Lower lobe of right lung (tissue), 2 donors: Measurements from ENCODE around the gene MYOZ3. TPM values are rescaled to one million over a fixed set of nuclear protein-coding genes. Genes with fewer than 3 reads are reported as not detected.
A peak's percentile ranks its signal among the peaks of the same experiment; 100 is the strongest.

Experiments
- ATAC-seq, 2 donors: fragments of 200-7000 bp; cut with Tn5 transposase; one replicate each; pipeline ENCODE4 v1.9.1; 2020 to 2022; ENCODE audit warnings: mild to moderate bottlenecking in 2 of 2, moderate library complexity in 2 of 2
- DNase-seq: peaks from one replicate; pipeline ENCODE4 v3.0.0-alpha.2; 2020
- H3K27ac ChIP-seq: fragments of 200-600 bp; one replicate; pipeline ENCODE4 v1.8.0; 2022
- H3K27me3 ChIP-seq: fragments of 200-600 bp; one replicate; pipeline ENCODE4 v1.8.0; 2022; ENCODE audit warnings: low read depth
- H3K36me3 ChIP-seq: fragments of 200-600 bp; one replicate; pipeline ENCODE4 v1.8.0; 2022; ENCODE audit warnings: mild to moderate bottlenecking
- H3K4me1 ChIP-seq: fragments of 200-600 bp; one replicate; pipeline ENCODE4 v1.8.0; 2022
- H3K4me3 ChIP-seq: fragments of 200-600 bp; one replicate; pipeline ENCODE4 v1.8.0; 2022; ENCODE audit warnings: mild to moderate bottlenecking
- H3K9me3 ChIP-seq: fragments of 200-600 bp; one replicate; pipeline ENCODE4 v1.8.0; 2022
- intact Hi-C: fragments of 100-400 bp; cut with DNase I; formaldehyde crosslinking; loops from one replicate; pipeline ENCODE4 v1.11.0; 2022
- total RNA-seq: library from RNA; stranded (reverse); fragmentation: NEBNext Ultra II Directional; extraction: Animal tissue kit (Norgen Biotek cat#: 25700); gene quantifications from one replicate; pipeline ENCODE4 v1.2.1, GENCODE V29; 2021
- TF ChIP-seq, protein P1 (sequence below): fragments of 200-600 bp; IDR thresholded peaks from one replicate; pipeline ENCODE4 v1.8.0; 2022; ENCODE audit warnings: antibody characterized with exemption, mild to moderate bottlenecking
- donor health status: DM: no; HTN: yes; CAD: no; lungs with severe emphysema.

MYOZ3 gene
- total RNA-seq, 1 donor from 2014 or later: 0.92 TPM

DNA sequence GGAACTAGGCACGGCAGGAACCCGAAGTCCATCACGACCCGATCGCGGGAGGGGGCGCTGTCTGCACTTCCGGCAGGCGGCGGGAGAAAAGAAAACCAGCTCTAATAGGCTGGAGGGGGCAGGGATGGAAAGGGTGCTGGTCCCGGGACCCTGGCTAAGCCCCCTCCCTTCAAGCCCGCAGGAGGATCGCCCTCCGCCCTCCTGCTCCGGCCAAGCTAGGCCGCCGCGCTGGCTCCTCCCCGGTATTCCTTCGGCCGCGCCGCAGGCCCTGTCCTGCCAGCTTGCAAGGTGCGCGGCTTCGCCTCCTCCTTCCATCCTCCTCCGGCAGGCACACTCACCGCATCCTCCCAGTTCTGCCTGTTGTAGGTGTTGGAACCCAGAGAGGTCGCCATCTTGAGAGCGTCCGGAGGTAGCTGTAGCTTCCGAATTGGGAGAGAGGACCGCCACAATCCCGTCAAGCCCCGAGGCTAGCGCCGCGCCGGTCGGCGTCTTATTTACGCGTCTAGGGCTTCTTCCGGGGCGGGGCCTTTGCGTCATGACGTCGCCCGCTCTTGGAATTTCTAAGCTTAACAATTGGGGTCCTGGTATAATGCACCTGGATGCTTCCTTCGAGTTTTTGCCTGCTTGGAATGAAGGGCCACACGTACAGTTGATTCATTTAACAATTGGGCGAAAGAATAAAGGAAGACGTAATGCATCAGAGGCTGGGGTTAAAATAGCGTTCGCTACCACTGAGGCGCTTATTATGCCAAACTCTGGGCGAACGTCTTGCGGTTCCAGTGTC lies 39.7 kb downstream of the MYOZ3 start, which contains the start of gene RBM22:
Gene RBM22, minus strand, starts transcription at position 469 of the 784 bp plus-strand sequence. Its CDS starts 77 bp downstream, at position 392.
- Histone ChIP-seq H3K9me3 (no peaks in the 10 kb centered on the region), H3K36me3 (peaks cover 31% of the 10 kb centered on the region), H3K4me3 (peak within 1 kb of the TSS; percentile 94), H3K27me3 (no peaks in the 10 kb centered on the region), H3K4me1 (peaks cover 18% of the 10 kb centered on the region), H3K27ac (peak within 1 kb of the TSS; percentile 98)
- peak; percentile 98 to 99 for ATAC-seq
- TF ChIP-seq, protein P1, sequence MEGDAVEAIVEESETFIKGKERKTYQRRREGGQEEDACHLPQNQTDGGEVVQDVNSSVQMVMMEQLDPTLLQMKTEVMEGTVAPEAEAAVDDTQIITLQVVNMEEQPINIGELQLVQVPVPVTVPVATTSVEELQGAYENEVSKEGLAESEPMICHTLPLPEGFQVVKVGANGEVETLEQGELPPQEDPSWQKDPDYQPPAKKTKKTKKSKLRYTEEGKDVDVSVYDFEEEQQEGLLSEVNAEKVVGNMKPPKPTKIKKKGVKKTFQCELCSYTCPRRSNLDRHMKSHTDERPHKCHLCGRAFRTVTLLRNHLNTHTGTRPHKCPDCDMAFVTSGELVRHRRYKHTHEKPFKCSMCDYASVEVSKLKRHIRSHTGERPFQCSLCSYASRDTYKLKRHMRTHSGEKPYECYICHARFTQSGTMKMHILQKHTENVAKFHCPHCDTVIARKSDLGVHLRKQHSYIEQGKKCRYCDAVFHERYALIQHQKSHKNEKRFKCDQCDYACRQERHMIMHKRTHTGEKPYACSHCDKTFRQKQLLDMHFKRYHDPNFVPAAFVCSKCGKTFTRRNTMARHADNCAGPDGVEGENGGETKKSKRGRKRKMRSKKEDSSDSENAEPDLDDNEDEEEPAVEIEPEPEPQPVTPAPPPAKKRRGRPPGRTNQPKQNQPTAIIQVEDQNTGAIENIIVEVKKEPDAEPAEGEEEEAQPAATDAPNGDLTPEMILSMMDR: peak; percentile 68
- peak; percentile 96 for DNase-seq
- intact Hi-C loops: no loop called here

- Histone ChIP-seq H3K9me3 (no peaks in the 10 kb centered on the region), H3K4me3 (no peak overlapping the region), H3K4me1 (peaks cover 17% of the 10 kb centered on the region), H3K27me3 (no peaks in the 10 kb centered on the region), H3K27ac (no peak overlapping the region), H3K36me3 (peaks cover 21% of the 10 kb centered on the region)
- TF ChIP-seq, protein P1: no peak
- ATAC-seq: no peak
- intact Hi-C loops: no loop called here
- DNase-seq: no peak
These were observed 42.7 kb downstream of the MYOZ3 start for GRCh38 chr5:150703762-150704161.

DNA sequence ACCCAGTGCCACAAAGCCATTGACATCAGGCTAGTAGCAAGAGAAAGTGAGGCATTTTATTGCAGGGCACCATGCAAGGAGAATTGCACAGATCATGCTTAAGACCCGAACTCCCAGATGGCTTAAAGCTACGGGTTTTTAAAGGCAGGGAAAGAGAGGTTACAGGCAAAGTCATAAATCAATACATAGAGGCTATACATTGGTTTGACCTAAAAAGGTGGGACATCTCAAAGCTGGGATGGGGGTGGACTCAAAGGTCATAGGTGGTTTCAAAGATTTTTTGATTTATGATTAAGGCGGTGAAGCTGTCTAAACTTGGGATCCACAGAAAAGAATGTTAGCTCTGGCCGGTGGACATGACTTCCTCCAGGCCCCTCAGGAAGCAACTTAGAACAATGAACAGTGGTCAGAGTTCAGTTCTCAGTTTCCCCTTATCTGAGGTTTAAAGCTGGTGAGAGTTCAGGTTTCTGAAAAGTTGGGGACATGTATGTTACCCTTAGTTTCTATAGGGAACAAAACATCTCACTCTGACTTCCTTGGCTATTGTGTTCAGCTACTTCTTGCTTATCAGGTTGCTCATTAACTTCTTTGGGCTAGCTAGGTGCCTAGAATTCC lies 45.8 kb downstream of the MYOZ3 start:
- TF ChIP-seq, protein P1: no peak
- DNase-seq (no peak), ATAC-seq (no peak)
- H3K36me3 ChIP-seq: peaks cover 51% of the 10 kb centered on the region
- H3K4me1 ChIP-seq: no peaks in the 10 kb centered on the region
- intact Hi-C loops: no loop called here
- H3K27me3 ChIP-seq: no peaks in the 10 kb centered on the region
- no peaks in the 10 kb centered on the region for H3K9me3 ChIP-seq
- no peak overlapping the region for H3K4me3 ChIP-seq
- H3K27ac ChIP-seq: no peak overlapping the region

DNA sequence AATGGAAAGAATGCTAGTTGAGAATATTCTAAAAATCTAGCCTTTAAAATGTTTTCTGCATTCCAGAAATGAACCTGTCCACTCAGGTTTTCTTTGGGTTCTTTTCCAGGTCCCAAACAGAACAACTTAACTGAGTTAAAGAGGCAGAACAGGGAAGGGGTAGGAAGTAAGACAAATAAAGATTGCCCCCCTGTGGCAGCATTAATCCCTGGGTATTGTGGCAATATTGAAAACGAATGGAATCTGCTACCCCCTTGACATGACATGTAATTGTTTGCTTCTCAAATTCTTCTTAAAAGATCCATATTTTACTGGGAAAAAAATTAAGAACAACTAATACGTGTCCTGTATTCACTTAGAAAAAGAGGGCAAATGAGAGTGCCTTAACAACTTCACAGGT lies 49.1 kb downstream of the MYOZ3 start:
- no peak for DNase-seq
- ATAC-seq: no peak
- peaks cover 84% of the 10 kb centered on the region for H3K36me3 ChIP-seq
- intact Hi-C loops: no loop called here
- H3K9me3 ChIP-seq: no peaks in the 10 kb centered on the region
- H3K27ac ChIP-seq: no peak overlapping the region
- no peaks in the 10 kb centered on the region for H3K4me1 ChIP-seq
- H3K4me3 ChIP-seq: no peak overlapping the region
- TF ChIP-seq, protein P1: peak; percentile 28
- no peaks in the 10 kb centered on the region for H3K27me3 ChIP-seq

GRCh38 chr5:150723845-150724244 lies 62.8 kb downstream of the MYOZ3 start:
- H3K4me1 ChIP-seq: no peaks in the 10 kb centered on the region
- H3K4me3 ChIP-seq: no peak overlapping the region
- H3K9me3 ChIP-seq: no peaks in the 10 kb centered on the region
- H3K27me3 ChIP-seq: no peaks in the 10 kb centered on the region
- ATAC-seq: no peak
- peaks cover 98% of the 10 kb centered on the region for H3K36me3 ChIP-seq
- TF ChIP-seq, protein P1: no peak
- DNase-seq: no peak
- intact Hi-C loops: no loop called here
- no peak overlapping the region for H3K27ac ChIP-seq

Other genes with a start within 250 kb of the MYOZ3 start
- 4,221 TPM for gene CD74, start 248.3 kb upstream of the MYOZ3 start, total RNA-seq
- gene RPS14, start 211.5 kb upstream of the MYOZ3 start, total RNA-seq: 1,651 TPM
- gene NDST1, start 153.1 kb upstream of the MYOZ3 start, total RNA-seq: 117 TPM
- gene SYNPO, start 20.6 kb upstream of the MYOZ3 start, total RNA-seq: 90.6 TPM
- gene RBM22, start 39.8 kb downstream of the MYOZ3 start, total RNA-seq: 46.8 TPM
- gene DCTN4, start 97.8 kb downstream of the MYOZ3 start, total RNA-seq: 71.8 TPM
- 17.1 TPM for gene SMIM3, start 117.5 kb downstream of the MYOZ3 start, total RNA-seq
- 0.24 TPM for gene IRGM, start 185.3 kb downstream of the MYOZ3 start, total RNA-seq
- 2.0 TPM for gene ZNF300, start 243.7 kb downstream of the MYOZ3 start, total RNA-seq